GM18507 (cell line): ENCODE data around the gene MAML3.

Source experiments
- DNase-seq: peaks from one replicate; pipeline ENCODE4 v3.0.0; 2011; ENCODE audit warnings: low read depth; ENCODE audit not compliant: insufficient read length; ENCODE audit errors: extremely low spot score
- FAIRE-seq: peaks from 2 replicates; lab custom pipeline; 2011; peaks lifted over from hg19 to GRCh38; lab: Jason Lieb, UNC

MAML3 gene

DNA sequence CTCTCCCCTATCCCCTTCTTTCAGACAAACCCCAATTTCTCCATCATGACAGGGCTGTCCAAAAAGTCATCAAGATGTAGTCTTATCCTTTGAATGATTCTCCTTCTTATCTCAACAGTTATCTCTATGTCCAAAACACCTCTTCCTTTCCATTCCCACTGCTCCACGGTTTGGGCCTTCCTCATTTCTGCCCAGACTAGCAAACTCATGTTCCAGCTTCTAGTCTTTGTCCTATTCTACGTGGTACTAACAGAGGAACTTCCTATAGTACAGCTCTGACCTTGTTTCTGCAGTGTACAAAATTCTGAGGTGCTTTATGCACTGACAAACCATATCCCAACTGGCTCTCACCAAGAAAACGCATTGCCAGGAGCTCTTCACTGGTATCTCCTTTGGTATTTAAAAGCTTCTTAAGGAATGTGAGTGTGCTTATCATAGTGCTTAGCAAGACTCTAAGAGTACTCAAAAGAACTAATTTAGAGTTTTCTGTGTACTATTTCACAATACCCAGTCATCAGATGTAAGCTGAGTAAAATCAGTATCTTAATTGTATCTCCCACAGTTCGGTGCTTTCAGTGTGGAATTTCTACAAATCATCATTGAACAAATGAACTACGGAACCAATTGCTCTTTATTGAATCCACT is 65.5 kb downstream of the MAML3 start:
- DNase-seq (no peak), FAIRE-seq (no peak)

GRCh38 chr4:140085881-140086280 is 68.1 kb downstream of the MAML3 start:
- FAIRE-seq (no peak), DNase-seq (no peak)

DNA sequence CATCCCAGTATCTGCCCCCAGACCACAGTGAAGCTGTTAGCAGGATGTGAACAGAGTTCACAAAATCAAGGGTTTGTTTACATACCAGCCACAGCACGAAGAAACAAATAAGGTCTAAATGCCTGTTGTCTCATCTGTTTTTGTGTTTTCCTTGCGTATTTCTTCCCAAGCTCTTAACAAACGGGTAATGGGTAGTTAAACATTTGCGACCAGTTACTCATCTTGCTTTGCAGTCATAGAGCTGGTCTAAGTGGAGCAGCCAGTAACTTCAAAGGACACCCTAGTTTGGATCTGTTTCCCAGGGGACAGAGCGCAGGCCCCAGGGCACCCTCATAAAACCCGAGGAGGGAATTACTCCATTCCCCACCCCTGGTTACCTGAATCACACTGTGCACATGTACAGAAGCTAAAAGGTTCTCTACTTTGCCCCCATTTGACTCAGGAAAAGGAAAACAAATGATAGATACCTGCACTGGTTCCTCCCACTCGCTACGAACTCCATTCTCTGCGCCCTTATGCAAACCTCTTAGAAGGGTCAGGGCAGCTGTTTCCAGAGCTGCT is 68.8 kb downstream of the MAML3 start:
- FAIRE-seq (no peak), DNase-seq (no peak)

GRCh38 chr4:140084385-140084784 is 69.6 kb downstream of the MAML3 start:
- DNase-seq (no peak), FAIRE-seq (no peak)

- DNase-seq (no peak), FAIRE-seq (no peak)
Observed at GRCh38 chr4:140082391-140082755, 71.6 kb downstream of the MAML3 start.

GRCh38 chr4:140081641-140082390 is 72.2 kb downstream of the MAML3 start:
- no peak for FAIRE-seq
- DNase-seq = no peak

DNA sequence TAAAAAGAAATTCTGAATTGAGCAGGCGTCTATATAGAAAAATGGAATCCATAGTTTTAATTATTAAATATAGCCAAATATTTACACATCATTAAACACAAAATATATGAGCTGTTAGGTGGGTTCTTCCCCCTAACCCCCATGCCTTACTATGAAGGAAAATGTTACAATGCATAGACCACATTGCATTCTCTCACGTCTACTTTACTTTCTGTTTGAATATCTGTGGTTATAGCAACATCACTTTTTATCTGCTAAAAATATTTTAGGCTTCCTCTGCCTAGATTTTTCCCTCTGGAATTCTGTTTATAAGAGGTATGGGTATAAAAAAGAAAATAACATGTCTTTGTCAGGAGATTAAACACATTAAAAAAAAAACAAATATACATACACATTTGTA is 73.1 kb downstream of the MAML3 start:
- FAIRE-seq = no peak
- DNase-seq = no peak

GRCh38 chr4:140078366-140078765 is 75.6 kb downstream of the MAML3 start:
- DNase-seq (no peak), FAIRE-seq (no peak)

- FAIRE-seq = no peak
- DNase-seq = no peak
Observed at GRCh38 chr4:140076307-140076706, 77.7 kb downstream of the MAML3 start.

- FAIRE-seq (peak; percentile 81), DNase-seq (peak; percentile 25)
Observed at GRCh38 chr4:140071806-140072205, 82.2 kb downstream of the MAML3 start.

DNA sequence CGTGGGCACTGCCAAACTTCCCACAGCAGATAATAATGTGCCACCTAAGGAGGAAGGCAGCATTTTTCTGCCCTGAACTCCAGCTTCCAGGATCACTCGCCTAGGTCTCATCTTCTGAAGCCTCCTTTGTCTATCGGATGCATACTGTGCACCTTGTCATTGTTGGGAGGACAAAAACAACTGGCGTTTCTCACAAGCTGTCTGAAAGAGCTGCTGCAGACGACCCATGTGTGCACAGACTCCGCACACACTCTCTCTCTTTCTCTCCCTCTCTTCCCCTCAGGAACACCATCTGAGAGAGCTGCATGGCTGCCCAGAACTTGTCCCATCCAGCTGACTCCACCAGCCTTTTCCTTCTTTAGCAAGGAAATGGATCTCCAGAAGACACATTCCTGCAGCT is 83.0 kb downstream of the MAML3 start:
- DNase-seq (no peak), FAIRE-seq (no peak)

DNA sequence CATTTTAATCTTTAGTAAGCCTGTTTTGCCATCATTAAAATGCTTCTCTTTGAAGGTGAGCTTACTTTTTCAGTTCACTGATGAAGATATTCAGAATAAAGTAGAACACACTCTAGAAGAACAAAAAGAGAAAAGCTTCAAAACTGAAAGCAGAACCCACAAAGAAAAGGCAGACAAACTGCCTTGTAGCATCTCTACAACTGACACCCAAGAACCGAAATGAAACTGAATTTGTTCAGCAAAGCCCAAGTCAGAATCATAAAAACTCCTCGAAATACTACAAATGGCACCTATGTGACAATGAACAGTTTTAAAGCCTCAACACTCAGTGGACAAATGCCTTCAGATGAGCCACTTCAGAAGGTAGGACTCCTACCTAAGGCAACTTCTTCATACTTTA is 83.6 kb downstream of the MAML3 start:
- DNase-seq (no peak), FAIRE-seq (no peak)

GRCh38 chr4:140069066-140069465 is 84.9 kb downstream of the MAML3 start:
- FAIRE-seq = no peak
- DNase-seq = no peak

DNA sequence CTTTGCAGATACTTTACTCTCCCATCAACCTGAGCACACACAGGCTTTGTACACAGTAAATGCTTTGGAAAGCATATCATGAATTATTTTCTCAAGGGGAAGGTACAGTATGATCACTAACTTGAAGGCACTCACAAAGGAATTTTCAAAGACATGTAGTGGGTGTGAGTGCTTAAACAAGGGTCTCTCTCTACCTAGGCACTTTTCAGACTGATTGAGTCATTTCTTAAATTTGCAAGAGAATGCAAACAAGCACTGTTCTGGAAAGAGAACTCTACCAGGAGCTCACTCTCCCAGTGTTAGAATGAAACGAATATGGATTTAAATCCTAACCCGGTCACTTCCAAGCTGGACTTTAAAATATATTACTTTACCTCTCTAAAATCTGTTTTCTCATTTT is 85.7 kb downstream of the MAML3 start:
- no peak for FAIRE-seq
- DNase-seq = no peak

- DNase-seq = no peak
- no peak for FAIRE-seq
Observed at GRCh38 chr4:140066031-140066930, 87.7 kb downstream of the MAML3 start.

DNA sequence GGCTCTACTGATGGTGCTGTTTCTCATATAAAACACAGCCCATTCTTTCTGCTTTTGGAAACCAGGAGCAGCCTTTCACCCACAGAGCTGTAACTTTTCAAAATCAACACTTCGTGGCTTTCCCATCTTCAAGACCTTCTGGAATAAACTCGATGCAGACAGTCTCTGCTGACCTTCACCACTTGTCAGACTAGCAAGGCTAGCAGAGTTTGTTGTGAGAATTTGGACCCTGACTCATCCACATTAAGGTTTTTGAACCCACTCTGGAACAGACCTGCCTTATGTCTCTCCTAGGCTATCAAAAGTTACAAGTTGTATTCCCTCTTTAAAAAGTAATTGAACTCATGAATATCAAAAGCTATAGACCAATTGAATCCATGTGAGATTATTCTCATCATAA is 88.6 kb downstream of the MAML3 start:
- DNase-seq (no peak), FAIRE-seq (no peak)

DNA sequence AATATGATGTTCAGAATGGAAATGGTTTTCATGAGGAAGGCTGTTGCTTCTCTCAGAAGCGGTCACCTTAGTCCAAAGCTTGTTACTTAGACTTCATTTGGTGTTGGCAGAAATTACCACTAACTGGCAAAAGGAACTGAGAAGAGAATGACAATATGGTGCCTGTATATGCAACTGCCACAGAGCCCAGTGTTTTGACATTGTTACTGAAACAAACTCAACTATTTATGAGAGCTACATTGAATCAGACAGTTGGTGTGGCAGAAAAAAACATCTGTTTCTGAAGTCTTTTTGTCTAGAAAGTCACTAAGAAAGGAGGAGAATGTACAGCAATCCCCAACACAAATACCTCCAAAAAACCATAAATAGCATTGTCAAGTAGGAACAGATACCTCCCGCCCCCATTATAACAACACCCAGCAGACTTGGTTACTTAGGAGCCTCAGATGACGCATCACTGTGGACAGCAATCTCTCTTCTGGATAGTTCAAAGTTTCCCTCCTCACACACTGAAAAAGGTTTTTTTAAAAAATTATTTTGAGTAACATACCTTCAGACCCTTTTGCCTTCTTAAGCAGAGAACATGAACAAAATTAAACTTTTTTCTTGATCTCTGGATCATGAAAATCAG is 92.2 kb downstream of the MAML3 start:
- DNase-seq (no peak), FAIRE-seq (no peak)

DNA sequence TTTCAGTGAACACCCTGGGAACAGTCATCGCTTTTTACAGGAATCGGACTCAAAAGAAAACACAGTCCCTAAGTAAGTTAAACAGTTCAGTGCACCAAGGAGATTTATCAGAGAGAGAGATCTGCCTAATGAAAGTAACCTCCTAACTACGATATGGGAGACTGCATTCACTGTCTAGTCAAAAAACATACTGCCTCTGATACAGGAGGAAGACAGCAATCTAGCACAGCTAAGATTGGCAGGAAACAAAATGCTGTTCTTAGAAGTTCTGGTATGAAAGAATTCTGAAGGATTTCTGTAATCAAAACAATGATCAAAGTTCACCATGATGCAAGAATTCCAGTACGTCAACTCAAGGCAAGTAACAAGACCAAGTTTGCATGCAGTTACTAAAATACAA is 92.8 kb downstream of the MAML3 start:
- FAIRE-seq = no peak

GRCh38 chr4:140059159-140059558 is 94.8 kb downstream of the MAML3 start:
- DNase-seq (no peak), FAIRE-seq (no peak)

More for the DNA sequence above, 92.8 kb downstream of the MAML3 start:
- no peak for DNase-seq

- FAIRE-seq (no peak), DNase-seq (no peak)
Observed at GRCh38 chr4:140057701-140058100, 96.3 kb downstream of the MAML3 start.
